ENCODE measurements around the gene ZNF516.

The ZNF516 gene

DNA sequence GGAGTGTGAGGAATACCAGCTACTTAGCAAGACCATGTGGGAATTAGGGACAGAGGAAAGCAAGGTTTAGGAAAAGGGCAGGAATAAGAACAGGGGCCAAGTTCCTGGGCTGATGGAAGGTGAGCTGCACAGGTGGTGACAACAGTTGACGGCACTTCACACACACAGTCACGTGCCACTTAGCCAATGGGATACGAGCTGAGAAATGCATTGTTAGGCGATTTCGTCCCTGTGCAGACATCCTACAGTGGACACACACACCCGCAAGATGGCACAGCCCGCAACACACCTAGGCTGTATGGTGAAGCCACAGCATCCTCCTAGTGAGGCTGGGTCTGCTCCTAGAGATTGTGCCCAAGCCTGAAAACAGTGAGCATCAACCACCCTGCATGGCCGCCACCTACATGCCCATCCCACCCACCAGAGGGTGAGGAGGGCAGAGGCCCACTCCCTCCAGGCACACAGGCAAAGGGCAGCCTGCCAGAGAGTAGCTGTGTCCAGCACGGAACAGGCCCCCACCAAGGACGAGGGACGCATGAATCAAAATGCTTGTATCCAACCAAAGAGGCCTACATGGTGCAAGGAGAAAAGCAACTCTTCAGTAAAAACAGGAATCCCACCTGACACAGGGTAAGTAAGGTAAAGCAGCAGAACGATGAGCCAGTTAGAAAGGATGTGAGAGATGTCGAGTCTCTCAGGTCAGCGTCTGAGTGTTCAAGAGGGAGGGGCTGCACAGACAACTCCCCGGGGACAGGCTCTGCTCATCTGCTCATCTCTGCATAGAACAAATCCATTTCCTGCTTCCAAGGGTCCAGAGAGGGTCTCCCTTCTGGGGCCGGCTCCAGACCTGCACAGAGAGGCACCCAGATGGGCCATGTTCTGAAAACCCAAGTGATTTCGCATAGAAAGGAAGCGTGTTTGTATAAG lies 51.3 kb downstream of the ZNF516 start:
- TF ChIP-seq CTCF (IDR thresholded peaks at IDR 0.05; ENCODE audit: extremely low read depth, insufficient read depth, missing control alignments) = no peak
- in situ Hi-C loops (cut with MboI; ENCODE audit: low pct_unique_long_range_greater_than_20kb, low sequenced_read_pairs, unreplicated experiment) = no loop called here

DNA sequence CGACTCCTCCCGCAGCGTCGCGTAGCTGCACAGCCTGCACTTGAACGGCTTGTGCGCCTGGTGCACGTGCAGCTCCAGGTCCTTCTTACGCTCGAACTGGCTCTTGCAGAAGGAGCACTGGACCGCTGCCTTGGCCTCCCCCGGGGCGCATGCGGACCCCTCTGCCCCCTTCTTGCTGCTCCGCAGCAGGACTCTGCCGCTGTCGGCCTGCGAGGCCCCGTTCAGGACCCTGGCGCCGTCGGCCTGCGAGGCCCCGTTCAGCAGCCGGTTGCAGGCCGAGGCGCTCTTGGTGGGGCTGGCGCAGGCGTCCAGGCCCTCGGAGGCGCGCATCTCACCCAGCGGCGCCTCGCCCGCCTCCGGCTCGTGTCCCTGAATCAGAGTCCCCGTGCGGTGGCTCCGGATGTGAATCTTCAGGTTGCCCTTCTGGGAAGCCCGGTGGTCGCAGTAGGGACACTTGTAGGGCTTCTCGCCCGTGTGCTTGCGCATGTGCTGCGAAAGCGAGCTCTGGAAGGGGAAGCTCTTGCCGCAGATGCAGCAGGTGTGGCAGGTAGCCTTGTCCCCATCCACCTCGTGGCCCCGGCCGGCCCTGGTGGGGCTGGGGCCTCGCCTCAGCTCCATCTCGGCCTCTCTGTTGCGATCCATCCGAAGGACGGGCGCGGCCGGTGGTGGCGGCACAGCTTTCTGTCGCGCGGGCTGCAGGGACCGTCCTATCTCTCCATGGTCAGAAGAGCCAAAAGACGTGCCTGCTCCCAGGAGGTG lies 52.5 kb downstream of the ZNF516 start:
- in situ Hi-C loops (cut with MboI; ENCODE audit: low pct_unique_long_range_greater_than_20kb, low sequenced_read_pairs, unreplicated experiment) = no loop called here

More for the DNA sequence above, 51.3 kb downstream of the ZNF516 start:
- DNase-seq (ENCODE audit: low spot score) = no peak

DNA sequence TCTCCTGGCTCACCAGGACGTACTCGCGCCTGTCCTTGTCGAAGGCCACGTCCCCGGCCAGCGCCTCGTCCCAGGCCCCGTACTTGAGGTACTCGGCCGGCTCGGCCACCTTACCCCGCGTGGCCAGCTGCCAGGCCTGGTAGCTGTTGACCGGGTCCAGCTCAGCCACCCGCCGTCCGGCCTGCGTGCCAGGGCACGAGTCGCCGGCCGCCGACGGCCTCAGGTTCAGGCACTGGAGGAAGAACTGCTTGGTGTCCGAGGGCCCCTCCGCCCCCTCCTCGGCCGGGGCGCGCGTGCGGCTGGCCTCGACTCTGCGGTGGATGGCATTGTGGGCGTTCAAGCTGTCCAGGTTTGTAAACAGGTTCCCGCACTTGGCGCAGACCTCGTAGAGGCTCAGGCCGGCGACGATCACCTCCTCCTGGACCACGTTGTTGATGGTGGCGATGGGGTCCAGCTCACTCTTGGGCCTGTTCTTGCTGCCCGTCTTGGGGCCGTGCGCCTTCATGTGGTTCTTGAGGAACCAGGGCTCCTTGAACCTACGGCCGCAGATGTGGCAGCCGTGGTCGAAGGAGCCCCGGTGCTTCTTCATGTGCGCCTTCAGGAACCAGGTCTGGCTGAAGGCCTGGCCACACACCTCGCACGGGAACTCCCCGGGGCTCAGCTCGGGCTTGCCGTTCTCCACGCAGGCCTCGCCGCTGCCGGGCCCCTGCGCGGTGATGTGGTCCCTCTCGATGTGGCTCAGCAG lies 53.2 kb downstream of the ZNF516 start:
- no peak for DNase-seq (ENCODE audit: low spot score)
- TF ChIP-seq CTCF (IDR thresholded peaks at IDR 0.05; ENCODE audit: extremely low read depth, insufficient read depth, missing control alignments) = no peak
- in situ Hi-C loops (cut with MboI; ENCODE audit: low pct_unique_long_range_greater_than_20kb, low sequenced_read_pairs, unreplicated experiment) = no loop called here

More for the DNA sequence above, 52.5 kb downstream of the ZNF516 start:
- no peak for TF ChIP-seq CTCF (IDR thresholded peaks at IDR 0.05; ENCODE audit: extremely low read depth, insufficient read depth, missing control alignments)
- DNase-seq (ENCODE audit: low spot score) = no peak

DNA sequence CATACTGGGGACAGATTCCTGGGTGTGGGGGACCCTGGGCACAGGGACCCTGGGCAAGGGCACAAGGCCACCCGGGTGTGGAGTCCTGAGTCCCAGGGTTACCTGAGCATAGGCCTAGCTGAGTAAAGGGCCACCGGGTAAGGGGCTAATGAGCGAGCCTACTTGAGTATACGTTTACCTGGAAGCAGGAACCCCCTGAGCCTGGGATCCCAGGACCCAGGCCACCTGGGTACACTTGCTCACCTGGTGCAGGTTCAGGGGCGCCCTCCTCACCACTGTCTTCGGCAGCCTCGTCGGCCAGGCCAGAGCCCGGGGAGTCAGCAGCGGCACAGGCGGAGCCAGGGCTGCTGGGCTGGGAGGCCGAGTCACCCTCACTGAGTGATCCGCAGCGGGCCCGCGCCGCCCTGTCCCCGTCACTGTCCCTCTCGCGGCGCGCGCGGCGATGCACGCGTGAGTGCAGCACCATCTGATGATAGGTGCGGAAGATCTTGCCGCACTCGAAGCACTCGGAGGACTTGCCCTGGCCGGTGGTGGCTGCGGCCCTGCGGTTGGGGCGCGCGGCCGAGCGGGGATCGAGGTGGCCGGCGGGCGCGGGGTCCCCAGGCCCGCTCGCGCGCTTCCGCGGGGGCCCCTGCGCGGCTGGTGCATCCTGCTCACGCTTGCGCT lies 53.9 kb downstream of the ZNF516 start:
- in situ Hi-C loops (cut with MboI; ENCODE audit: low pct_unique_long_range_greater_than_20kb, low sequenced_read_pairs, unreplicated experiment) = no loop called here
- no peak for DNase-seq (ENCODE audit: low spot score)
- TF ChIP-seq CTCF (IDR thresholded peaks at IDR 0.05; ENCODE audit: extremely low read depth, insufficient read depth, missing control alignments) = no peak

DNA sequence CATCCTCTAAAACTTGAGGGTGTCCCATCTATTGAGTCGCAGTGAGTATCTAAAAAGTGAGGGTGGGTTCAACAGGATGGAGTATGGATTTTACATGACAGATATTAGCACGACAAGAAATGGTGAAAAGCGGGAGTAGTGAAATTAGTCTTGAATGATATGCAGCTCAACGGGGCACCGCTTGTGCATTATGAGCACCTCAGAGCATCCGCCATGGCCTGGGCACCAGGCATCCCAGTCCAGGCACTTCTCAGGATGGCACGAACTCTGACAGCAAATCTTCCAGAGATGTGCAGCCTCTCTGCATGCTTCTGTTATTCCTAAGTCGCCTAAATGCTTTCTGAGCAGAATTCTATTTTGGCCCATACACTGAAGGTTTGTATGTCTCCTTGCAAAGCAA lies 57.1 kb downstream of the ZNF516 start:
- DNase-seq (ENCODE audit: low spot score) = no peak
- TF ChIP-seq CTCF (IDR thresholded peaks at IDR 0.05; ENCODE audit: extremely low read depth, insufficient read depth, missing control alignments) = no peak
- in situ Hi-C loops (cut with MboI; ENCODE audit: low pct_unique_long_range_greater_than_20kb, low sequenced_read_pairs, unreplicated experiment) = no loop called here

DNA sequence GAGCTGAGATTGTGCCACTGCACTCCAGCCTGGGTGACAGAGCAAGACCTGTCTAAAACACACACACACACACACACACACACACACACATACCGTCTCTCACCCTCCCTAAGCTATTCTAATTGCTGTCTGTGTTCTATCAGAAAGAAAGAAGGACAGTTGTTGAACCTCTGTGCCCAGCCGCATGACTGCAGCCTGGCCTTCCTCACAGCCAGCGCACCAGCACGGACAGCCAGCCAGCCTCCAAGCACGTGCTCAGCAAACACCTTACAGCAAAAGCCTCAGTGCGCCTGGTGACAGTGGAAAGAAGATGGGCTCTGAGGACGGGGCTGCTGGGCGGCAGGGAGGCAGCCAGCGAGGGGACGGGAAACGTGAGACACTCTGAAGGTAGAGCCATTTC lies 58.0 kb downstream of the ZNF516 start:
- DNase-seq (ENCODE audit: low spot score) = no peak
- in situ Hi-C loops (cut with MboI; ENCODE audit: low pct_unique_long_range_greater_than_20kb, low sequenced_read_pairs, unreplicated experiment) = no loop called here
- no peak for TF ChIP-seq CTCF (IDR thresholded peaks at IDR 0.05; ENCODE audit: extremely low read depth, insufficient read depth, missing control alignments)

Data from GM13977 (cell line).